ENCODE measurements around the gene NPC2.
A peak's percentile ranks its signal among the peaks of the same experiment; 100 is the strongest.

NPC2 gene

DNA sequence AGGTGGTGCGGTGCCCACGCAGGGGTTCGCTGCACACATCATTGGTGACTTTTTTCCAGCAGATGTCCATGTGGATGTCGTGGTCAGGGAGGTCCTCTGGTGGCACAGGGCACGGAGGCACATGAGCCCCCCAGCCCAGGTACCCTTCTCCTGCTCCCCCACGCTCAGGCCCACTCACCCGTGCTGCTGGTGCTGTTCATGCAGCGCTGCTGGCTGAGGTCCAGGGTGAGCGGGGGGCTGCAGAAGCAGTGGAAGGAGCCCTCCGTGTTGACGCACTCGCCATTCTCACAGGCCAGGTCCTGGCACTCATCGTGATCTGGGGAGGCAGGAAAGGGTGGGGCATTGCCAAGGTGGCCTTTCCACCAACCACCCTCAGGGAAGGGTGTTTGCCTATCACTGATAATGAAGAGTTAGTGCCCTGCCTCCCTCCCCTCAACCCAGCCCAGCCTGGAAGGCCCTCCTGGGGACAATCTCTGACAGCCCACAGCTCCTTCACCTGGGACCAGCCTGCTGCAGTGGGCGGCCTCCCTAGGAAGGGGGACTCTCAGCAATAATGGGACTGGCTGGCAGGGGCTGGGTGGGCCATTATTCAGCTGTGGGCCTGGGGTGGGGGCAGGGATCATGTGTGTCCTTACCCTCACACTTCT, 10.3 kb upstream of the NPC2 start:
- DNase-seq (ENCODE audit: low spot score): no peak

DNA sequence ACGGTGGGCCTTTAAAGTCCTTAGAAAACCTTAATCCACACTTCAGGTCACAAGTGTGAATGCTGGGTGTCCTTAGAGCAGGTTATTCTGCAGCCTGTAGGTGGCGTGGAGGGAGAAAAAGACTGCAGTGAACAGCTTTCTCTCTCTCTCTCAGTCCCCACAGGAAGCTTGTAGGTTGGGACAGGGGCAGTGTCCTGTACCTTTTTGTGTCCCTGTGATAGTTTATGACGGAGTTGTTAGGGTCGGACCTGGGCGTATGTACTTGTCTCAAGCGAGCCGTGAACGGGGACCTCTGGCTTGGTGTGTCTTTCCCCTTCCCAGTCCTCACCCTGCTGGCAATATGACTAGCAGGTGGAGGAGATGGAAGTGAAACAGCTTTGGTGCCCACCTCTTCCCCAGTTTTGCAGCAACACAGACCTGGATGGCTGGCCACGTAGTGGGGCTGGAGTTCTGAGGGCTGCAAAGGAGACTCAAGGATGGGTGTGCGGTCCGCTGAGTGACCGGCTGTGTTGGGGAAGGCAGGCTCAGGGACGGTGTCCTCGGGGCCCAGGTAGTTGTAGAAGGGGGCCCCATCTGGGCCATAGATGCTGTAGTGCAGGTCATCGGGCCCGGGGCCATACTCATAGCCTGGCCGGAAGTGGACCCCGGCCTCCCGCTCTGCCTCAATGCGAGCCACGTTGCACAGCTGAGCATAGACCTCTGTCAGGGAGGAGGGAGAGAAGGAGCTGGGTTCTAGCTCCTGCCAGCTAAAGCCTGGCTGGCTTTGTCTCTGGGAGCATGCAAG, 9.3 kb upstream of the NPC2 start:
- peak; percentile 52 for DNase-seq (ENCODE audit: low spot score)

DNA sequence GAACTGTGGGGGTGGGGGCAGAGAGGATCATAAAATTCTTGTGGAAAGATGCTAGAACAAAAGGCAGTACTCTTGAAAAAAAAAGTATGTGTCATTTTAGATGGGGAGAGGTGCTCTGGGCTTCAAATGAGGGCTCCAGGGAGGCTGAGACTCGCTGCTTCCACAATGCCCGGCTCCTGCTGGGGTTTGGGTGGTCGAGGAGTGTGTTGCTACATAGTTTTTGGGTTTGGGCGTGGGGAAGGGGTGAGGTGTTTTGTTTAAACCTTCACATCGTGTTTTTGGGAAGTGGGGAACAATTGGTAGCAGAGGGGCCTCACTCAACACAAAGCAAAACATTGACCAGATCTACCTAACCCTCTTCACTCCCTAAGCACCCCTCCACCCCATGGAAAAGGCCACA, 8.6 kb upstream of the NPC2 start:
- no peak for DNase-seq (ENCODE audit: low spot score)

DNA sequence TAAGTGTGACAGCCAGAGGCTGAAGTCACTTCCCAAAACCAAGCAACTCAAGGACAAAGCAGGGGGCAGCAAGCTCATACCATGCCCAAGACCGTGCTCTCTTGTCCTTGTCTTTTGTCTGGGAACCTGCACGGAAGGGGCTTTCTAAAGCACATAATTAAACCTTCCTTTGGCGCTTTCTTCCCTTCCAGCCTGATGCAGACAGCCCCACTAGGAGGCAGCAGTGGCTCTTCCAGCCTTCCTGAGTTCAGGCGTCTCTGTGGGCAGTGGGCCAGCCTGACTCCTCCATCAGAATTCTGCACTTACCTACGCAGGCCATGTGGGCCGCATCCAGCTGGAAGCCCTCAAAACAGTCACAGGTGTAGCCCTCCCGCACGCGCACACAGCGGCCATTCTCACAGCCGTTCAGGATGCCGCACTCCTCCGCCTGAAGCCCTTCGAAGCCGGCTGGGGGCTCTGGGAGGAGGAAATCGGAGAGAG, 8.1 kb upstream of the NPC2 start:
- no peak for DNase-seq (ENCODE audit: low spot score)

DNA sequence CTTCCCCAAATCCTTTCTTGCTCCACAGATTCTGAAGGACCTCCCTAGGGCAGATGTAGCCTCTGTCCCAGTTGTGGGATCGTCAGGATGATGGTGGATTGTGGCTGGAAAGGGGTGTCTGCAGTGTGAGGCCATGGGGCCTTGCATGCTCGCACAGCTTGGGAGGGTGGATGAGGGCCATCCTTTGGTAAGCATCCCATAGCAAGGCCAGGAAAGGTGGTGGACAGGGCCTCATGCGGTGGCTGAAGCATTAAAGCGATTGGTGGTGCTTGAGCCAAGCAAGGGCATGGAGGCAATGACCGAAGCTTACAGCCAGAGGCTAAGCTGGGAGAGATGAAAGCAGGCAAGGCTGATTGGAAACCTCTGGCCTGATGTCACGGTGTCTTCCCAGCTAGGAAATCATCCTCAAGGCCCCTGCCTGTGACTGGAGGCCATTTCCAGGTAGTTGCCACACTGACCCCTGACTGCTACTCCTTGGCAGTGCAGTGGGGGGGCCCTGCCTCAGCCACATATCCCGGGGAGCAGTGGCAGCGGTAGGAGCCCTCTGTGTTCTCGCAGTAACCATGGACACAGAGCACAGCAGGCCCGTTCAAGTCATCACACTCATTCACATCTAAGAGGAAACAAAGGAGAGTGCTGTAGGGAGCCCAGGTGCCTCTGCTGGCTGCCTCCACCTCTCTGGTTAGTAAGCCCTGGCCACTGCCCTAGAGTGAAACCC, 7.5 kb upstream of the NPC2 start:
- DNase-seq (ENCODE audit: low spot score): no peak

DNA sequence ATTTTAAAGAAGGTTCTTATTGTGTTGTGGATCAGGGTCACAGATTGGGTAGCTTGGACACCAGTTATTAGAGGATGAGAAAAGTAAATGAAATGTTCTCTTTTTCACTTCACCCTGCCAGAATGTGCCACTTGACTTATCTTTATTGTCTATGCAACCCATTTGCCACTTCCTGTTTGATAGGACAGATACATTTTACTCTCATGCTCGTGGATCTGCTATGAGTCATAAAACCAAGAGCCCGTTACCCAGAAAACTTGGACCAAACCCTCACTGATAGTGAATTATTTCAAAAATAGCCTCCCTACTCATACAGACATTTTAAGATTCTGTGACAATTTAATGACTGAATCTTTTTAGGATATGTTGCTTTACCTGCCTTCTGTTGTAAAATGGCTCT, 2.3 kb upstream of the NPC2 start:
- no peak for DNase-seq (ENCODE audit: low spot score)

DNA sequence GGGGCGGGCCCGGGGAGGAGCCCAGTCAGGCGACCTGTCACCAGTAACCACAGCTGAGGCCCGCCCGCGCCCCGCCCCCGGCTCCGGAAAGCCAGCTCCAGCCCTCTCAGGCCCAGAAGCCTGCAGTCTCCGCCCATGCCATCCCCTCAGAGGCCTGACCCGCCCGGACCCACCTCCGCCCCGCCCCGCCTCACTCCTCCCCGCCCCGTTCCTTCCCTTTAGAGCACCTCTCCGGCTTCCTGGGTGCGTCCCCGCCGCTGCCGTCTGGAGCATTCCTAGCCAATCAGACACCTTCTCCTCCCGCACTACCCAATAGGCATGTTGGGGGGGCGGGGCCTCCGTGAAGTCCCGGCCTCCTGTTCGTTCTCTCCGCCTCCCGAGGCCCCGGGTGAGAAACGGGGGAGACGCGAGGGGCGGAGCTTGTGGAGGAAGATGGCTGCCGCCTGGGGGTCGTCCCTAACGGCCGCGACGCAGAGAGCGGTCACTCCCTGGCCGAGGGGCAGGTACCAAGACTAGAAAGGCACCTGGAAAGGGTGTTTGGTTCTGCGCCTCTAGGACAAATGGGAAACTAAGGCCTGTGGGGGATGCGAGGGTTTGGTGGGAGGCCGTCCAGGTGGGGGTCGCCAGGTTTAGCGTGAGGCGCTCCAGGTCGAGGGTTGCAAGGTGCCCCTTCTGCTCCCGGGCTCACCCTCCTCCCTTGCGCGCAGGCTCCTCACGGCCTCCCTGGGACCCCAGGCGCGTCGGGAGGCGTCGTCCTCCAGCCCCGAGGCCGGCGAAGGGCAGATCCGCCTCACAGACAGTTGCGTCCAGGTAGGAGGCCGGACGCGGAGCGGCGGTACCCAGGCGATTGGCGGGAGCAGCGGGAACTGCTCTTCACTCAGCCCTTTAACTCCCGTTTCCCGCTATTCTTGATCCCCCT, 497 bp upstream of the NPC2 start, which contains the start of gene ISCA2:
Gene ISCA2, plus strand, starts transcription at position 423 of the 919 bp plus-strand sequence. Its CDS starts 10 bp downstream, at position 433.
- DNase-seq (ENCODE audit: low spot score): peak; percentile 94

DNA sequence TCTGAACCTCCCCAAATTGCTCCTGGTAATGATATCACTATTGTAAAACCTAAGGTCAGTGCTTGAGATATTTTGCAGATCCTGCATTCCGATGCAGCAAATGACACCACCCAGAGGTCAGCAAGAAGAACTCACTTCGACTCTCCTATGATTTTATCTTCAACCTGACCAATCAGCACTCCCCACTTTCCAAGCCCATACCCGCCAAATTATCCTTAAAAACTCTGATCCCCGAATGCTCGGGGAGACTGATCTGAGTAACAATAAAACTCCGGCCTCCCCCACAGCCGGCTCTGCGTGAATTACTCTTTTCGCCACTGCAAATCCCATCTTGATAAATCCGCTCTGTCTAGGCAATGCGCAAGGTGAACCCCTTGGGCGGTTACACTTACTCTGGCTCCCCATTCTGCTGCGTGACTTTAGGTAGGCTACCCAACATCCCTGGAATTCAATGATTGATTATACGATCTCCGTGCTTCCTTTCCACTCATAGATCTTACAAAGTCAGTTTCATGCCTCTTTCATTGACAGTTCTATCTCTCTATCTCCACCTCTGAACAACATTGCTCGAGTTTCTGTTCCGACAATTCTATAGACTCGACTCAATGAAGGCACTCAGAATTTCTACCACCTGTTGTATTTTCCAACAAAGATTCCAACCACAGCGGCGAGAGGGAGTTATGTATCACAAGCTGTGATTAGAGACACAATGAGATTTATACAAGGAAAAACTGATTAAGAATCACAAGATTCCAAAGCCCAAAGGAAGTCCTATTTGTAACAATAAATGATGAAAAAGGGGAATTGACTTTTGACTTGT, 939 bp downstream of the NPC2 start:
- DNase-seq (ENCODE audit: low spot score): no peak

DNA sequence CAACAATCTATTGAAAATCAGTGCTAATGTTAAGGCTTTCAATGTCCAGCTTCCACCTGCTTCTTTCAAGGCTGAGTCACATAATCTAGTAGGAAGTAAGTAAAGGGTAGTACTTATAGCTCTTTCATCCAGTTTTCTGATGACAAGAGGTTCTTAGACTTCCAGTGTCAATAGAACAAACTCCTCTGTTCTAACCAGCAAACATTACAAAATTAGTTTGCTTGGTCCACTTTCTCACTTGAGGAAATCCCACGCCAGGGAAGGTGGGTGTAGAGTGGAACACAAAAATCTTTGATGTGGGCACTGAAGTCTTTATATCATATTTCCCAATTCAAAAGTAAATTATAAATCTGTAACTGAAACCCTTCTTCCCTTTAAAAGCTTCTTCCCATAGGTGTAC, 2.6 kb downstream of the NPC2 start:
- DNase-seq (ENCODE audit: low spot score): no peak

DNA sequence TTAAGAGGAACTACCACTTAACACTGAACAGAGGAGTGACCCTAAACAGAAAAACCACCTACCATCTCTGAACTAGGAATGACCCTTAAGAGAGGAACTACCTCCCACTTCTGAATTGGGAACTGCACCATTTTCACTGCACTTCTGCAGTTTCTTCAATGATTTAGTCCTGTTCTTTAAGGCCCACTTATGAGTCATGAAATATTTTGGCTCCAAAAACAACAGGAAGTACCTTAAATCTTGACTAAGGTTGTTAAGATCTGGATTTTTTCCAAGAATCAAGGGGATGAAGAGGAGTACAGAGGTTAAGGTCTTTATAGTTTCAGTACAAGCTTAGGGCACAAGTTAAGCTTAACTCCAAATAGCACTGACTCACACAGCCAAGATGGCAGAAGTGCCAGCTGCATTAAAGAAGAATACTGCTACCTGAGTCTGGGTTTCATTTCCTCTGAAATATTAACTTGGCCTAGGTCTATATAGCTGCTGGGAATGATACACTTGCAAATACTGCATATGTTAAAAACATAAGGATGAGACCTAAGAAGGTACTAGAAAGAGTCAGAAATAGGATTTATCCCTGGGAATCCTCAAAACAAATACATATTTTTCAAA, 4.2 kb downstream of the NPC2 start:
- no peak for DNase-seq (ENCODE audit: low spot score)

DNA sequence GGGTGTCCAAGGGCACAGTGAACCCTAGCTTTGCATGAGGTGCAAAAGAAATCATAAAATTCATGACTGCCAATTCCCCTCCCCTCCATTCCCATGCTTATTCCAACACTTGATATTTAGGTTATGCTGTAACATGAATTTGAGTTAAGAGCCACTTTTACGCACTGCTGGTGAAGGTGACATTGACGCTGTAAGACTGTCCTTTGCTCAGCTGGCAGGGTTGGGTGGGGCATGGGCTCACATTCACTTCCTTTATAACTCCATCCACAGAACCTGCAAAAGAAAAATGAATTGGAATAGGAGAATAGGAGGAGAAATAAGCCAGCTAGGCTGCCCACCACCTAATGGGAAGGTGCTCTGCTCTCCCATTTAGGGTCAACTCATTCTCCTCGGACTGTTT, 6.9 kb downstream of the NPC2 start:
- DNase-seq (ENCODE audit: low spot score): no peak

DNA sequence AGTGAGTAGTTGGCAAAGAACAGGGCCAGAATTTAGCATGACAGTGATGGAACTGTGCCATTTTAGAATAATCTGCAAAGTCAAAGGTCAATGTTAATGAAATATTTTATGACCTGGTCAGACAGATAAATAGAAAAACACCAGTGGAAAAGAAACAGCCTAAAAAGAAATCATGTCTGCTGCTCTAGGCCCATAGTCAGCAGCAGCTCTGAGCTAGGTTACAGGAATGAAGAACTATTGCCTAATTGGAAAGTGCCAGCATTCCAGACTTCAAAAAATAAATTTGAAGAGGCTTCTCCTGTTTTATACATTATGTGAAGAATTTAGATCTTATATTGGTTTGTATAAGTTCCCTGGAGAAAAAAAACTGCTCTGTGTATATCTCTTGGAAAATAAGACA, 9.8 kb downstream of the NPC2 start:
- no peak for DNase-seq (ENCODE audit: low spot score)

DNA sequence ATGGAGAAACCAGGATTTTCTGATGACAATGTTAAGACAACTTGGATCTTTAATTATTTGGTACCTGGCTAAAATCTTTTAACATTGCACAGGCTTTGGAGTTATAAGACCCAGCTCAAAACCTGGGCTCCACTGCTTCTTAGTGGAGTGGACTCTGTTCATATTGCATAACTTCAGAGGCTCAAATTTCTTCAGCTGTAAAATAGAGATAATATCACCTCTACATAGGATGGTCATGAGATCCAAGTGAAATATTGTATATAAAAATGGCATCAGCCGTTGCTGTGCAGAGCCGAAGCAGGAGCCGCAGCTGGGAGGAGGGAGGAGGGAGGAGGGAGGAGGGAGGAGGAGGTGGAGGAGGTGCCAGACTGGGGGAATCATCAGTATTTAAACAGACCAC, 10.5 kb downstream of the NPC2 start:
- DNase-seq (ENCODE audit: low spot score): no peak

DNA sequence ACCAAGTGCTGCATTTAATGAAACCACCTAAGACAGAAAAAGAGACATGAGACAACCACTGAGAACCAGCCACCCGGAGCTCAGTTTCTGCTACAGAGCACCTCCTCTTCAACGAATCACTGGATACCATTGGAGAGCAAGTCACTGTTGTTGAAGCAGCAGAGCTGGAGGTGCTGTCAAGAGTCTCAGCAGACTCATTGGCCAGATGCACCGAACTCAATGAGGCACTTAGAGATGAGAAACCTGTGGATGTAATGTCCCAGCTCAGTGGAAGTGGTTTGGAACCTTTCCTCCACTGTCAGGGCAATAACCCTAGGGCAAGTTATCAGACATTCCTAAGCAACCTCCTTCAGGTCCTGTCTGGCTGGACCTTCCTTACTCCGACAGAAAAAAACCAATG, 13.1 kb downstream of the NPC2 start:
- no peak for DNase-seq (ENCODE audit: low spot score)

DNA sequence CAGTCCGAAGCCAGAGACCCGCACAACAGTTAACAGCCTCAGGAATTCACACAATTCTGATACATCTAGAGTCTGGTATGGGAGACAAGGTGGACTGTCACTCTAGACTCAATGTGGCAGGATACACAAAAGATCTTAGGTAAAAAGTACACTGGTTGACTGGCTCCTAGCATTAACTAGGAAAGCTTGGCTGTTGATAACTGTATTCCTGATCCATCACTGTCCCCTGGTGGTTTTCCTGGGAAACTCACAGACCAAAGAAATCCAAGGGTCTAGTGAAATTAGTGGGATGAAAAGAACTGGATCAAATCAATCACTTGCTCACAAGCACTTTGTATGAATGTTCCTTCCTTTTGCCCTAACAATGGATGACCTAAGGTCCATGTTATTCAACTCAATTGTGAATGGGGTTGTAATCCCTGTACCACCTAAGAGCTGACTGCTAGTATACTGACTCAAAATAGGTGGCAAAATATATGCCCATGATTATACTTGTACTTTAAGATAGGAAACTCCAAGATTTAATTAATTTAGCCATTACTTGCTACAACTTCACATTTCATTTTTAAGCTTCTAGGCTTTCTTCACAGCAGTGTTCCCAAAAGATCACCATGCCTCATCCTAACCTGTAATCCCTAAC, 14.0 kb downstream of the NPC2 start:
- DNase-seq (ENCODE audit: low spot score): peak; percentile 22

DNA sequence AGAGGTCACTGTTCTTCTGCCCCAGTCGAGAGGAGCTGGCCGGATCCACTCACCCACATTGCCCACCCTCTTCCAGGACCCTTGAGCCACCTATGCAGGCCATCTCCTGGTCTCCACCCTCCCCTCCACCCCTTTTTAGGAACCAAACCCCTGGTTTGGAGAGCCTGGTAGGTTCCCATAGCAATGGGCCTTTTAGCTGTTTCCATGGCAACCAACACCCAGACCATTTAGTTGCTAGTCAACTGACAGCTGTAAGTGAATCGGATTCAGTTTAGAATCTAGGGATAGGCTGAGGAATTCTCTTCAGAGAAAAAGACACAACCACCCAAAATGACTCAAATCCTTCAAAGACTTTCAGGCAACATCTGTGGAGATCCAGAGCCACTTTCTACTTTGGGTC, 16.5 kb downstream of the NPC2 start:
- DNase-seq (ENCODE audit: low spot score): no peak

DNA sequence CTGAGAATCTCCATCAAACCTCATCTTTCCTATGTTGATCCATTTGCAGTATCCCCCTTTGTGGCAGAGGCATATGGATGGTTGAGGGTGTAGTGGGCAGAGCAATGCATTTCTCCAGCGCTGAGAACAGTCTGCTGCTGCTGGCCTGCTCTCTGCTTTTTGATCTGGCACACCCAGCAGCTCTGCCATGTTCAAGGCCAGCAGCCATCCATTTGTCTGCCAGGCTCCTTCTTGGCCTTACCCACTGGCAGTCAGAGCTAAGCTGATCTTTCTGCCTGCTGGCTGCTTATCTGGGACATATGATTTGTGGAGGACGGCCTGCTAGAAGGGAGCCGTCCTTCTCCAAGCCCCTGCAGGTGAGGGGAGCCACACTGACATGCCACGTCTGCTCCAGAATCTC, 17.0 kb downstream of the NPC2 start:
- DNase-seq (ENCODE audit: low spot score): no peak

DNA sequence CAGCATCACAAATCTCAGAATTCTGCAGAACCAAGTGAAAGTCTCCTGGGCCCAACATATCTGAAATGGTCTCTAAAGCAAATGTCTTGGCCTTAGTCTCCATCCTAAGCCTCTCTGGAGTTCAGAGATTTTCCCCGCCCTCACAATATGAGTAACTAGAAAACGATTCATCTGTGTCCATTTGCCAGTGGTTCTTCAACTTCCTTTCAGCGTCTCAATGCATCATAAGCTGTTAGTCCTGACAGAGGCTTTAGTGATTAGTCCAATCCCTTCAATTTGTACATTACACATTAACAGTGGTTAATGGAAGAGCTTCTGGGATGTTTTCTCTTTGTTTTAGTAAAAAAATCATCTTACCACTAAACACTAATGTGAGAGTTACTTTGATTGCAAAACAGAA, 17.4 kb downstream of the NPC2 start:
- no peak for DNase-seq (ENCODE audit: low spot score)

DNA sequence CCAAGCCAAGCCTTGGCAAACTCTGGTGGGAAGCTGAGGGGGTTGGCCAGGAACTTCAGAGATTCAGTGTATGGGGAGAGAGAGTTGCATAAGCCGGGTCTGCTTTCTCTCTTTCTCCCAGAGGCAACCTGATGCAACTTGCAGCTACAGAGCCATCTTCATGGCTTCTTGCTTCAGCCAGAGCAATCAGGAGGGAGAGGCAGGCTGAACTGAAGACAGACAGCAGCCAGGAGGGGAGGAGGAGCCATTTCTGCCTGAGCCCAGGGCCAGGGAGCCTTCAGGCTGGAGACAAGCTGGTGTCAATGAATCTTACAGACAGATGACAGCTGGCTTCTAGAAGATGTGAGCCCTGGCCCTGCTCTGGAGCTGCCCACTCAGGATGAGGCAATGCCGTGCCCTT, 18.7 kb downstream of the NPC2 start:
- DNase-seq (ENCODE audit: low spot score): no peak

DNA sequence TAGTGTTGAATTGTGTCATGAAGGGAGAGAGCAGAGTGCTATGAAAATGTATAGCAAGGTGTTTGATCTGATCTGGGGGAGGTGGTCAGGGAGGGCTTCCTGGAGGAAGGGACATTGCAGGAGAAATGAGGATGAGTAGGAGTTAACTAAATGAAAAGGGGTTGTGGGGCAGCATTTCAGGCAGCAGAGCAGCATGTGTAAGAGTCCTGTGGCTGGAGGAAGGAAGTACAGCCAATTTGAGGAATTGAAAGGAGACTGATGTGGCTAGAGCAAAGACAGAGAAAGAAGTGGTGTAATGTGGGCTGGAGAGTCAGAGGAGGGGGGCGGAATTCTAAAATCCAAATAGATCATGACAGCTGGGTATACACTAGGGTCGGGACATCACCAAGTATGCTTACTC, 20.5 kb downstream of the NPC2 start:
- no peak for DNase-seq (ENCODE audit: low spot score)

All from HuH-7.5 (cell line).